Stimulated activated CD8-positive, alpha-beta memory T cell treated with anti-CD3 and anti-CD28 coated beads, Interleukin-12 subunit alpha, Interleukin-12 subunit beta, amount 100 ng/mL, for 1 hour (primary cell): ENCODE data around the gene FHOD3.
A peak's percentile ranks its signal among the peaks of the same experiment; 100 is the strongest.

Experiments
- DNase-seq: peaks from one replicate; pipeline ENCODE4 v3.0.0-alpha.2; 2020; ENCODE audit warnings: low read depth

FHOD3 gene

DNA sequence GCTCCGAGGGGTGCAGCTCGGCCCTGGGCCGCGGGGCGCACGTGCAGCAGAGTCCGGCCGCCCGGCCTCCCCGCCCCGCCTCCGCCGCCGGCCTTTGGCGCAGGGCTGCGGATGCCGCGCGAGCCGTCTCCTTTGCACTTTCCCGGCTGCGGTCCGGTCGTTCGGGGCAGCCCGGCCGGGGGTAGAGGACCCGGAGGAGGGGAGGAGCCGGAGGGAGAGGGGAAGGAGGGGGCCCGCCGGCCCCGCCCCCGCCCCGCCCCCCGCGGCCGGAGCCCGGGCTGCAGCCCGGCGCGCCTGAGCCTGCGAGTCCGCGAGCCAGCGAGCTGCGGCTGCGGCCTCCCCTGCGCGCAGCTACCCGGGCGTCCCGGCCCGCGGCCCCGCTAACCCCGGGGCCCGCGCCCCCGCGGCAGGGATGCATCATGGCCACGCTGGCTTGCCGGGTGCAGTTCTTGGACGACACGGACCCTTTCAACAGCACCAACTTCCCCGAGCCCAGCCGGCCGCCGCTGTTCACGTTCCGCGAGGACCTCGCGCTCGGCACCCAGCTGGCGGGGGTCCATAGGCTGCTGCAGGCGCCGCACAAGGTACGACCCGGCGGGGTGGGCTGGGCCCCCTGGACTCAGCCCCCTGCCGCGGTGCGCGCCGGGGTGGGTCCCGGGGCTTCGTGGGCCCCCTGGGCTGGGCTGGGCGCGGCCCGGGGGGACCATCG lies at the start of gene FHOD3:
Gene FHOD3, plus strand, starts transcription at position 297 of the 709 bp plus-strand sequence. Its CDS starts 123 bp downstream, at position 420.
- DNase-seq = no peak

DNA sequence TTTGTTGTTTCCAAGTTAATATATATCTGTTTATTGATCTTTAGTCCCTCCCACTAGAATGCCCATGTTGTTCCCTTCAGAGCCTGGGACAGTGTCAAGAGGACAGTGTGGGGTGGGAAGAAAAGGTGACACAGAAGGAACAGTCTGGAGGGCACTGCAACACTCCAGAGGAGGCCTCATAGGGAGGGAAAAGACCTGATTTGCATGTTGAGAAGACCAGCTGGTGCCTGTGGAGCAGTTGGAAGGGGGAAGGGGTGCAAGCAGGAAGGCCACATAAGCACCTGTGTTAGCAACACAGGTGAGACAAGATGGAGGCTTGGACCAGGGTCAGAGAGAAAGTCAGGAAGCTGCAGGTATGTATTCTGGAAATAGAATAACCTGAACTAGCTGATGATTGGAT lies 48.1 kb upstream of the FHOD3 start:
- no peak for DNase-seq

DNA sequence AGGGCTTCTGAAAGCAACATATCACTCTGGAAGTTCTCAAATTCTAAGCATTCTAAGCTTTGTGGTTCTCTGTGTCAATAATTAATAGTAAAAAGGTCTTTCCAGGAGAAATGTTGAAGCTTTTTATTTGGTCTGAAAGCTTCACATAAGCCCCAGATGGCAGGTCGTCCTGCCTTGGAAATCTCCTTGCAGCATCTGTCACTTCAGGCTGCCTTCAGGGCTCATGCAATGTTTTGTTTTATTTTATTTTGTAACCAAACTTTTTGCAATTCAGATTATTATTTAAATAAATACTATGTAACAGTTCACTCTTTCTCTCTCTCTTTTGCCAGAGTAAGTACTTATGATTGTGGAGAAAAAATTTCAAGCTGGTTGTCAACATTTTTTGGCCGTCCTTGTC lies 46.7 kb upstream of the FHOD3 start:
- no peak for DNase-seq

DNA sequence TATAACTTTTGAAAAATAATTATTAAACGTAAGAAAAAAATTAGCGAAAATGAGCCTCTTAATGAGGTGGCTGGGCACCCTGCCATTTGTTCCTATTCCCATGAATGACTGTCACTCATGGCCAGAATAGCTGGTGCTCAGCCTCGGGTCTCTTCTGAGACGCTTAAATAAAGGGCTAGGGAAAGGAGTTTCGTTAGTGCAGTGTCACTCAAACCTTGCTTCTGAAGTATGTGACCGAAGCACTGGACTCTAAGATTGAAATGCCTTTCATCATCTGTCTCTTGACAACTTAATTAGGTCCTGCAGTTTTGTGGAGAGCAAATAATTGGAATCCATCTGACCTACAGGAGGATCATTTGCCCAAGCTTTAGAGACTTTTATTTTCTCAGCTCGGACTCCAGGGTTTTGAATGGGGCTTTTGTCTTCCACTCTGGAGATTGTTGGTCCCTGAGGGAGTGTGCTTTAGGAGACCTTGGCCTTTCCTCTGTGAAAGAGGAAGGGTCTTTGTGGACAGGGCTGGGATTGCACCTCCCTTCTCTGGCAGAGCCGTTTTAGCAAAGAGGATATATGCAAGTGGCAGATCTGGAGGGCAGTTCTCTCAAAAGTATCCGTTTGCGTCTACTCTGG lies 42.3 kb upstream of the FHOD3 start:
- DNase-seq = no peak

DNA sequence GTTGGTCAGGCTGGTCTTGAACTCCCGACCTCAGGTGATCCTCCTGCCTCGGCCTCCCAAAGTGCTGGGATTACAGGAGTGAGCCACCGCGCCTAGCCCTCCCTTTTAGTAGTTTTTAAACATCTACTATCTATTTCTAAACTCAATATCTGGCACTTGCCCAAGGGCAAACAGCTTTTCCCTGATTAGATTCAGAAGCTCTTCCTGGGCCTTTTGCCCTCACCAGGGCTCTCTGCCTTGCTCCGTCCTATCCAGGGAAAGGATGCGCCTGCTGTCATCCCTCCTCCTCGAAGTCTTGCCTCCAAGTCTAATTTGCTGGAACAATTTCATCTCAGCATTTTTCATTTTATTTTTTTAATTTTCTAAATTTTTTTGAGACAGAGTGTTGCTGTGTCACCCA lies 41.4 kb upstream of the FHOD3 start:
- no peak for DNase-seq

DNA sequence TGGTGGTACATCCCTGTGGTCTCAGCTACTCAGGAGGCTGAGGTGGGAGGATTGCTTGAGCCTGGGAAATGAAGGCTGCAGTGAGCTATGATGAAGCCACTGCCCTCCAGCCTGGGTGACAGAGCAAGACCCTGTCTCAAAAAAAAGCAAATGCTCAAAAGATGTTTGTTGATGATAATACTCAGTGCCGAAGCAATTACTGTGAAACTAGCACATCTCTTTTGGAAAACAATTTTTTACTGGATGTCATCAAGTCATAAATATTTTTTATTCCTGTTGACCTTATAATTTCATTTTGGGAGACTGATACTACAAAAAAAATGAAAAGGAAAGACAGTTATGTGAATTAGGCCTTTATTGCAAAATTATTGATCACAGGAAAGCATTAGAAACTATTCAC lies 34.5 kb upstream of the FHOD3 start:
- DNase-seq = no peak

DNA sequence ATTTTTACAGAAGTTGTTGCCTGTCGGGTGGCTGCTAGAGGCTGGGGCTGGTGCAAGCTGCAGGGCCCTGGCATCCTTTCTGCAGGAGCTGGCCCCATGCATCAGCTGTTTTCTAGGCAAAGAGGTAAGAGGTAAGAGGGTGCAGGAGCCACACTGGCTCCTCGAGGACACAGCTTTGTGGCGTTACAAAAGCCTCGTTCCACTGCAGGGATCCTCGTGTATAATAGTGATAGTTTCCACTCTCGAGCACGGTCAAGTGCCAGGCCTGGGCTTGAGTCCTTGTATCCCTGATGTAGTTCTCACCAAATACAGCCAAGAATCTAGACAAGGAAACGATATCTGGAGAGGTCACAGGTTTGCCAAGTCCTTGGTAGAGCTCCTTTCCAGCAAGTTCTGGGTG lies 33.2 kb upstream of the FHOD3 start:
- no peak for DNase-seq

DNA sequence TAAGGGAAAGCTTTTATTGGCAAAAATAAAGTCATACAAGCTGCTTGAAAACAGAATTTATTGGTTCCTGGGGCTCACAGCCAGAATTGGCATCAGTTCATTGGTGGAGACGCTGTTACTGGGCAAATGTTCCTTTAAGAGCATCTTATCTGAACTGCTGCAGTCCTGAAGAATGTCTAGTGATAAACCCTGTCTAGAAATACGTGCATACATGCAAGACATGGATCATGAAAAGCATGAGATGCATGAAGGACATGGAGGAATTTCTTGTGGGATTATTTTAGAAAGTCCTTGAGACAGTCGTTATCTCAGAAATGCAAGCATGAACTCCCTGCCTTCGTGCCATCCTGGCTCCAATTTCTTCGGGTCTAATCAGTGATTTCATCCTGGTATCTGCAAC lies 32.5 kb upstream of the FHOD3 start:
- DNase-seq = no peak

DNA sequence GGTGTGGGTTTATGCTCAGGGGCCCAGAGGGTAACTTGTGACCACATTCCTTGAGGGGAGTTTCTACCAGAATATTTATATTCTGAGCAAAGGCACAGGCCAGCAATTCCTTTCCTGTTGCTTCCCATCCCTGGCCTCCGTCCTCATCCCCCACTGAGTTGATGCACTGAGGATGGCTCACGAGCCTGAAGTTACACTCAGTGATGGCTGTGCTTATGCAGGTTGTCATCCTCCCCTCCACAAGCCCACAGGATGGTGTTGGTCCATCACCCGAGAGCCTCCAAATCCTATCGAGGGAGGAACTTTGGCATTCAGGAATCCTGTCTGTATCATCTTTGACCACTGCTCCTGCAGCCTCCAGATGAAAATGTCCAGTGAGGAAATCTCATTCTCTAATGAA lies 28.4 kb upstream of the FHOD3 start:
- no peak for DNase-seq

DNA sequence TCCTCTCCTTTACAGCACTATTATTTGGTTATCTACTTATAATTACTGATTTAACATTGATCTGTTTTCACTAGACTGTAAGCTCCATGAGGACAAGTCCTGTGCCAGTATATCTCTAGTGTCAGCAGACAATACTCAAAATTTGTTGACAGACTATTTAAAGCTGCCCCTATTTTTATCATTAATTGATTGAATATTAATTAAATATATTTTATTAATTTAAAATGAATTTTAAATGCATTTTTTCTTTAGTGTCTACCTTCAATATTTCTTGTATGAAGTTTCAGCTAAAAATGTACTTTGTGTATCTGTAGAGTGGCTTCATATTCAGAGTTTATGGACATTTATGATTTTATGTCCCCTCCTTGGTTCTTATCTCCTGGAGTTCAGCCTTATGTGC lies 26.4 kb upstream of the FHOD3 start:
- no peak for DNase-seq

DNA sequence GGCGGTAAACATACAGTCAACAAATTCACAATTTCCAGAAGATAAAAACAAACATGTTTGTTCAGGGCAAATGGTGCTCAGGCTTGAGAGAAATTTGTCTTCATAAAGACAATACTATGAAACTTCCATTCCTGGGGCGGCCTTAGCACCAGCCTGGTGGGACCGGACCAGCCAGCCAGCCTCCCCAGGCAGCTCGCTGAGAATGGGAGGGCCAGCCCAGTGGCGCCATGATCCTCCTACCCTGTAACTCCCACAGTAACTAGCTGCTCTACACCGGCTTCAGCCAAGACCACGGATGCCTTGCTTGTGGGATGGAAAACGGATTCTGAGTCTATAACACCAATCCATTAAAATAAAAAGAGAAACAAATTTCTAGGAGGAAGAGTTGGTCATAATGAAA lies 24.2 kb upstream of the FHOD3 start:
- no peak for DNase-seq

DNA sequence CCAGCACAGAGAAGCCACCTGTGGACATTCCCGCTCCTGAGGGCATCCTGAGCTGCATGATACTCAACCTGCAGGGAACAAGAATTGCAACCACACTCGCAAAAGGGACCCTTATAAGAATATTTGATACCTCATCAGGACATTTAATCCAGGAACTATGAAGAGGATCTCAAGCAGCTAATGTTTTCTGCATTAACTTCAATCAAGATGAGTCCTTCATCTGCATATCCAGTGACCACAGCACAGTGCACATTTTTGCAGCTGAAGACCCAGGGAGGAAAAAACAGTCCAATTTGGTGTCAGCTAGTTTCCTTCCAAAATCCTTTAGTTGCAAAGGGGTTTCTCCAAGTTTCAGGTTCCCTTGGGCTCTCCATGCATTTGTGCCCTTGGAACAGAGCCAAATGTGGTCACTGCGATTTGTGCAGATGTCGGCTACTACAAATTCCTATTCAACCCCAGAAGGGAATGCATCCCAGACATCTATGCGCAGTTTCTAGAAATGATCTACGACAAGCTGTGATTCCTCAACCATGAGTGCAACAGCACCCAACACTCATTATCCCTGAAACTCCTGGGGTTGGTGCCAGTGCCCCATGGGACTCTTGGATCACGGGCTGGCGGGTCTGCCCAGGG lies 23.3 kb upstream of the FHOD3 start:
- DNase-seq = no peak

DNA sequence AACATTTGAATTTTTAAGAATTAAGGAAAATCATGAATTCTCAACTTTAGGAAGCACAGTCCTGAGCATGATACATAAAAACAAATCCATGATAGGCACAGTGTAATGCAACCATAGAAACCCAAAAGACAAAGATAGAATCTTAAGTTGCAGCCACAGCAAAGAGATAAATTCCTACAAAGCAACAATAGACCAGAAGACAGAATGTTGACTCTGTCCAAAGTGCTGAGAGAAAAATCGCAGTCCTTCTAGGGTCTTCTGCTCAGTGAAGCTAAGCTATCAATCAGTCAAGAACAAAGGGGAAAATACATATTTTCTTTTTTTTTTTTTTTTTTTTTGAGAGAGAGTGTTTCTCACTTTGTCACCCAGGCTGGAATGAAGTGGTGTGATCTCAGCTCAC lies 22.0 kb upstream of the FHOD3 start:
- no peak for DNase-seq

DNA sequence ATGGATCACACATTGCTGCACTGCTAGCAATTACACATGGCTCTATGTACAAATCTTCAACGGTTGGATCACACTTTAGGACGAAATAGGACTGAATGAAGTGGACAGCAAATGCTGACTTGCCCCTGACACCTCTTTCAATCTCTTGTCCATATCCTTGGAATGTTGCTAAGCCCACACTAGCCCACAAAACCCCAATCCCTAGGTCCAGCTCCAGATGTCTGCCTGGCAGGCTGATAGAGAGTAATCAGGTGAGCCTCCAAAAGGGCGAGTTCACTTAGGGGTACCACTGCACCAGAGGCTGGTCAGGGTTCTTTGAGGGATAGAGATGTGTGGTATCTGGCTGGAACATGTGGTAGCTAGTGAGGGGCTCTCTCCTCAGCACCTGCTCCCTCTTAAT lies 18.5 kb upstream of the FHOD3 start:
- DNase-seq = no peak

DNA sequence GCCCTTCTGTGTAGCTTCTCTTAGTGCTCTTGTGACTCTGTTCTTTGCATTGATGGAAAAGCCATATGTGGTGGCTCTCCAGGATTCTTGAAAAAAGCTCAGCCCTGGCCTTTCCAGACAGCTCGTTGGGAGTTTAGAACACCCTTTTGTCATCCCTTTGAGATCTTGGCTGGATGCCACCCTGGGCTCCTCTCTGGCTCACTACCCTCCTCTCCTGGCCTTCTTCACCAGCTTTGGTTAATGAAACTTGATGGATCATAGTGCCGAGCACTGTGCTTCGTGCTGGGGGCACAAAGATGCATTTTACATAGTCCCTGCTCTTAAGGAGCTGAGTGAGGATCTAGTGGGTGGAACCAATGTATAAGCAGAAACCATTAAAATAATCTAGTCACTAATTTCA lies 15.6 kb upstream of the FHOD3 start:
- DNase-seq = no peak

DNA sequence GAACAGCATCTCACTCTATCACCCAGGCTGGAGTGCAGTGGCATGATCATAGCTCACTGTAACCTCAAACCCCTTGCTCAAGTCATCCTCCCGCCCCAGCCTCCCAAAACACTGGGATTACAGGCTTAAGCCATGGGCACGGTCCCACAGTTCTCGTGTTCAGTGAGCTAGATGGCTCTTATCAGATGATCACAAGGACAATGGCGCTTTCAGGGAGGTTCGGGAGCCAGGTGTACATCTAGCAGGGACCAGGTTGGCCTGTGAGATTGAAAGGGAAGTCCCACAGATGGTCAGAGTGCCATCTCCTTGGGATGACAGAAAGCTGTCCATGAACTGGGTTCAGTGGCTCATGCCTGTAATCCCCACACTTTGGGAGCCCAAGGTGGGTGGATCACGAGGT lies 14.1 kb upstream of the FHOD3 start:
- DNase-seq = no peak

DNA sequence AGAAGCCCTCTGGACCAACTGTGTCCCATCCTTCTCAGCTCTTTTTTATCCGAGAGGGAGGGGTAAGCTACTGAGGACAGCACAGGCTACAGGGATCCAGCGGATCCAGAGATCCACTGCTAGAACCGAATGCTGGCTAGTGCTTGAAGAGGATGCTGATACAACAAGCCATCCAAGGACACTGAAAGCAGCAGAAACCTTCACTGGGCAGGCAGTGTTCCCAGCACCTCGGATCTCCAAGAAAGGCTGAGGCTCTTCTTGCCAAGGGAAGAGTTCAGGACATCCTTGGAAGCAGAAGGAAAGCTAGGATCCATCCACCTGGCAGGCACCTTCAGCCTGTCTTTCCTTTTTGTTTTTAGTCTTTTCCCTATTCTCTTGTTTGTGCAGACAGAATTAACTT lies 13.2 kb upstream of the FHOD3 start:
- DNase-seq = no peak

DNA sequence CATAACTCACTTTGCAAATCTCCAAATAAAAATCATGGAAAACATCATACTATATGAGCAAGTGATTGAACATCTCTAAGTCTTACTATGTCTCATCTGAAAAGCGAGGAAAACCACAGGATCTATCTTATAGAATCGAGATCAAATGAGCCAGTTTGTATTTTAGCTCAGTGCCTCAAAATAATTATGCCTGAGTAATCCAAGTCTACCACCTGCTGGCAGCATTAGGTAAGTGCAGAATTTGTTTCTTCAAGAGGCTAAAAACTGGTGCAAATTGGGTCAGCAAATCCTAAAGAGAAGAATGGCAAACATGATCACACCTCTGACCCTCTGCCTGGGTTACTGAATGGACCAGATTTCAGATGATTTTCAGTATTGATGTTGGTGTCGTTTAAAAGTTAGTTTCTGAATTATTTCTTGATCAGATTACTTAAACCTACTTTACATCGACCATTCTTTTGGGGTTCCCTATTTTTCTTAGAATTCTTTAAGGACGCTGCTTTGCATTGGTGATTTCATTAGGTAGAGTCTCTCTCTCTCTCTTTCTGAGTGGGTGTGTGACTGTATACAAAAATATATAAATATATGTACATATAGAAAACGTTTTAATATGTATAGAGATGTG lies 12.7 kb upstream of the FHOD3 start:
- DNase-seq = peak; percentile 26

DNA sequence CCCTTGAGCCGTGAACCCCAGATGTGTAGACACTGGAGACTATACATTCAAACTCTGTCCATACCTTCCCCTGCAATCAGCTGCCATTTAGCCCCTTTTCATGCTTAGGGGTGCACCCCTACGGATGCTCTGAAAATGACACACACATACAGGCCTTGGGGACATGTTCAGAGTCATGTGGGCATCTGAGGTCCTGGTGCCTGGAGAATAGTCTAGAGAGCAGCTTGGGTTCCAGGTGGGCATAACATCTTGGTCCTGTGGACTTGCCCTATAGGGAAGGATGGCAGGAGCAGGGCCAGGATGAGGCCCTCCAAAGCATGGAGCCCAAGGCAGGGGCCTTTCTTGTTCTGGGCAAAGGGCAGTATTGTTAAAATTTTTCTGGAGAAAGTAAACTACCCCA lies 9.9 kb upstream of the FHOD3 start:
- no peak for DNase-seq

DNA sequence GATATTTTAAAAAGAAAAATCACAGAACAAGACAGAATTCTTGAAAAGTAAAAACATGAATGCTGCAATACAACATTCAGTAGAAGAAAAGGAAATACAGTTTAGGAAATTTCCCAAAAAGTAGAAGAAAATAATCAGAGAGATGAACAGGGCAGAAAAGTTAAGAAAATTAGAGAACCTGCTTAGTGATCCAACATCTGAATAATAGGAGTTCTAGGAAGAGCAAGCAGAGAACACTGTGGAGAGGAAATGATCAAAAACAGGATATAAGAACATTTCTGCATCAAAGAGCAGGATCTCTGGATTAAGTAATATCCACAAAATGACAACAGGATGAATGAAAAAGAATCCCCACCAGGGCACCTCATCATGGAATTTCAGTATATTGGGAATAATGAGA lies 8.8 kb upstream of the FHOD3 start:
- no peak for DNase-seq

DNA sequence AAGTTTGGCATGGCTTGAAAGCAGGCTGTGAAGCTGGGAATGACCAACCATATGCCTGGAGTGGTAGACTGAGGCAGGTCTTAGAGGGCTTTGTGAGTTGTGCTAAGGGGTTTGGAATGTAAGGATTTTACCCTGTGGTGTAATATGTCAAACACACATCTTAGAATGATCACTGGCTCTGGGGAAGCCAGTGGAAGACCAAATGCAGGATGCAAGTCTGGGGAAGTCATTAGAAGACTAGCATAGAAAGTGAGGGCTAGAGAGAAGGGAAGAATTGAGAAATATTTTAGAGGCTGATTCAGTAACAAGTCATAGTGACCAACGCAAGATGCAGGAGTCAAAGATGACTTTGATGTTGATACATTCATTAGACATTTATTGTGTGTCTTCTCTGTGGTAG lies 3.5 kb upstream of the FHOD3 start:
- no peak for DNase-seq

DNA sequence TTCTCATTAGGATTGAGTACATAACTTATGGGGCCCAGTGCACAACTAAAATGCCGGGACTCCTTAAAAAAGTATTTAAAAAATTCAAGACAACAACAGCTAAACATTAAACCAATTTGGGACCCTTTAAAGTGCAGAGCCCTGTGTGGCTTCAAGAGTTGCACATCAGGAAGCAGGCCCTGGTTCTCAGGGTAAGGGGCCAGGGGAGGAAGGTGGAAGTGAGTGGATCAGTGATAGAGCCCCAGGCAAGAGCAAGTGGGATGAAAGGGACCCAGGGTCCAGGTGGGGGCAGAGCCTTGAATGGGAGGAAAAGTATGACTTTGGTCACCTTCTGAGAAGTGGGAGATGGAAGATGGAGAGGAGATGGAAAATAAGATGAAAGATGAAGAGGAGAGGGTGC lies 2.3 kb upstream of the FHOD3 start:
- DNase-seq = no peak

DNA sequence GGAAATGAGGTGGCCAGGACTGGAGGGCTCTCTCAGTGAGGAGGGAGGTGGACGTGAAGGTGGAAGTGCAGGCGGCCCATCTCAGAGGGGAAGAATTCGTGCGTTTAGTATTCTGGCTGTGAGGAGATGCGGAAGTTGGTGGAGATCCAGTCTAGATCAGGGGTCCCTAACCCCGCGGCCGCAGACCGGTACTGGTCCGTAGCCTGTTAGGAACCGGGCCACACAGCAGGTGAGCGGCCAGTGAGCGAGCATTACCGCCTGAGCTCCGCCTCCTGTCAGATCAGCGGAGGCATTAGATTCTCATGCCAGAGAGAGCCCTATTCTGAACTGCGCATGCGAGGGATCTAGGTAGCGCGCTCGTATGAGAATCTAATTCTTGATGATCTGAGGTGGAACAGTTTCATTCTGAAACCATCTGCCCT lies 1.6 kb upstream of the FHOD3 start:
- no peak for DNase-seq
